ENCODE results near the gene MAGI1.
"Not testable (repeated sequence)": the region's sequence is repeated elsewhere in the genome, so short reads cannot be mapped to it uniquely, and the experiment has no call there.

MAGI1 gene

DNA sequence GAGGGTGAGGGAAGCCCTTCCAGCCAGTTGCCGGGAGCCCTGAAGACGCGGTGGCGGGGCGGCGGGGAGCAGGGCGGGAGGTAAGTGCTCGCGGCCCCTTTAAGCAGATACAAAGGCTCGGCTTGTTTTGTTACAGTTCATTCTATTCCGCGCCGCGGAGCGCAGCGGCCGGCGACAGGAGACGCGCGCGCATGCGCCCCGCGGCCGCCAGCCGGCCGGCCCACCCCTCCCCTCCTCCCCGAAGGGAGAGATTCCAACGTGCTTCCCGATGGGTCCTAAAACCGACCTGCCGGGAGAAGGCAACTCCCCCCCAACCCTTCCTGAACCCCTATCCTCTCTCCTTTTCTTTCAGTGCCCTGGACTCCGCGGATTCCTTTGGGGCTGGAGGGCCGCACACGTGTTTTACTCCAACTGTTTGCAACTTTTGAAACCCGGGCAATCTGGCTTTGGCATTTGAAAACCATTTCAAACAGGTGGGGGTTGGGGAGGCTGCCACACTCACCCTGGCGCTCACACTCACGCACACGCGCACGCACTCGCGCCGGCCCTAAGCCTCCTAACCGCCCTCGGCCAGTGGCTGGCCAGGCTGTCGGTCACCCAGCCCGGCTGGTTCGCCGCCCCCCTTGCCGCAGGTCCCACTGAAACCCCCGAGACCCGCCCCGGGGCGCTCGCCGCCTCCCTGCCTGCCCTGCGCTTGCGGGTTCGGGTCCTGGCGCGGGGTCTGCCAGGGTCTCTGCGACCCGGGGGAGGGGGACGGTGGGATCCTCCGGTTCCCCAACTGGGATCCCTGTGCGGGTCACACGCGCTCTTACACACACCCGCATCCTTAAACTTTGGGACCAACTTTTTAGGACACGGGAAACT is at the start of gene MAGI1:
MAGI1 (minus strand) TSS at position 193 of the 864 bp plus-strand sequence. CDS start 610 bp downstream, outside the sequence.
- peak; percentile 81 to 87 for DNase-seq

GRCh38 chr3:66083784-66084213 is 45.1 kb upstream of the MAGI1 start:
- DNase-seq: no peak

DNA sequence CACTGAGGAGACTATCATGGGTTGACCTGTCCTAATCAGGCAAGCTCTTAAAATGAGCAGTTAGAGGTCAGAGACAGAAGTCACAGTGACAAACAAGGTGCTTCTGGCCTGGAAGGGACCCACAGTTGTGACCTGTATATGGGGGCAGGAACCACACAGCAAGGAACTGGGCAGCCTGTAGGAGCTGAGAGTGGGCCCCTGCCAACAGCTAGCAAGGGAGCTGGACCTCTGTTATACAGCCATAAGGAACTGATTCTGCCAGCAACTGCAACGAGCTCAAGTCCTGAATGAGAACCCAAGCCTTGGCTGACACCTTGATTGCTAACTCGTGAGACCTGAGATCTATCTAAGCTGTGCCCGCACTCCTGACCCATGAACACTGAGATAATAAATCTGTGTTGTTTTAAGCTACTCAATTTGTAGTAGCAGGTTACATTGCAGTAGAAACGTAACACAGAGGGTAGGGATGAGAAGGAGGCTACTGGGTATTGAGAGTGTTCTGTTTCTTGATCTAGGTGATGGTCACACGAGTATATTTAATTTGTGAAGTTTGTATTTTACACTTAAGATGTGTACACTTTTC is 44.5 kb upstream of the MAGI1 start:
- no peak for DNase-seq

DNA sequence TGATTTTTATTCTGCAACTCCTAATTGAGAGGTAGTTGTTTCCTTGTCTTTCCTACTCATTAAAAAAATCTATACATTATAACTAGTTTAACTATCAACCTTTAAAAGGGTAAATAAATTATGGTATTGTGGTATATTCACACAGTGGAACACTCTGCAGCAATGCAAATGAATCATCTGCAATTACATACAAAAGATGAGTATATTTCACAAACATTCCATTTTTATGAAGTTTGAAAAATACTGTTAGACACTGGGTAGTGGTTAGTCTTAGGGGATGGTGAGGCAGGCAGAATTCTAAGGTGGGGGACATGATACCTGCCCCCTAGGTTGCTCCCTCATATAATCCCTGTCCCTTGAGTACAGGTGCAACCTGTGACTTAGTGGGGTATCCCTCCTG is 44.0 kb upstream of the MAGI1 start:
- DNase-seq: no peak

DNA sequence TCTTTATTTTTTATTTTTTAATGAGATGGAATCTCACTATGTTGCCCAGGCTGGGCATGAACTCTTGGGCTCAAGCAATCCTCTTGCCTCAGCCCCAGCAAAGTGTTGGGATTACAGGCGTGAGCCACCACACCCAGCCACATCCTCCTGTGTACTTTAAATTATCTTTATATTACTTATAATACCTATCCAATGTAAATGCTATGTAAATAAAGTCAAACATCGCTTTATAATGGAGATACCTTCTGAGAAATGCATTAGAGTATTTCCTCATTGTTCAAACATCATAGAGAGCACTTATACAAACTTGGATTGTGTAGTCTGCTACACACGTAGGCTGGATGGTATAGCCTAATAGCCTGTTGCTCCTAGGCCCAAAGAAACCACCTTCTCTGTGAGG is 41.4 kb upstream of the MAGI1 start:
- DNase-seq: no peak

- DNase-seq: no peak
These were observed 39.3 kb upstream of the MAGI1 start for GRCh38 chr3:66077973-66078372.

DNA sequence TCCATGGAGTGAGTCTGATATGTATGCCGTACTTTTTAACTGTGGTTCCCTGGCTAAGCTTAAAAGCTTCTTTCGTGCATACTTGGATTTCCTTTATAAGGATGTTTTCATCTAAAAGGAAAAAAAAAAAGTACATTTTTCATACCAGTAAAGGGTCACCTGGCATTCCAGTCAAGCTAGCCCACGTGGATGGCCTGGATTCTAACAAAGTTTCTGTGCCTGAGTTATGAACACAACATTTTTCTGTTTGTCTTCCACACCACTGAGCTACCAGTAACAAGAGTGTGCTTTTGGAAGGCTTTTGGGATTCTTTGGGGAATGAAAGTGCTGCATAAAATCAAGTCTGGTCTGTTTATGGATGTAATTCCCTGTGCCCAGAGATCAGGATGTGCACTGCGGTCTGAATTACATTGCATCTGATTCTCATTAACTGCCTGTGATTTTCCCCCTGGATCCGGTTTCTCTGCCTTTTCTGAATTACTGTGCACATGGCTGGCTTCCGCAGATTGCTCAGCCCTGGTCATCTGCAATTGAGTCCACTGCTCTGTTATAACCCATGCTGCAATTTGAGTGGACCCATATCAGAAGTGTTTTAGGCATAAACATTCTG is 38.2 kb upstream of the MAGI1 start:
- DNase-seq: no peak

DNA sequence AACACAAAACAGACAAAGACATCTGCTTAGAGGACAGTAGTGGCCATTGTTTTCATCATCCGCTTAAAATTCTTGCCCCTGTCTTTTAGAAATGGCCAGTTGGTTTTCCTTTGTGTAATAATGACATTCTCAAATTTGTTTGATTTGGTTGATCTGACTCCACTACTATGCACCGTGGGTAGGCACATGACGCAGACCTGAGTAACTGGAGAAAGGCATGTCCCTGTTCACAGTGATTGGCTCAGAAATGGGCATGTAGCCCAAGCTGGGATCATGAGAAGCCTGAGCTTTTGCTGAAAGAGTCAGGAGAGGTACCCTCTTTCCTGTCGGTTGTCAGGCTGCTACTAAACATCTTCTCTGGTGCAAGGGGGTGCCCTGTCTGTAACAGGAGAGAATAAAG is 36.6 kb upstream of the MAGI1 start:
- no peak for DNase-seq

DNA sequence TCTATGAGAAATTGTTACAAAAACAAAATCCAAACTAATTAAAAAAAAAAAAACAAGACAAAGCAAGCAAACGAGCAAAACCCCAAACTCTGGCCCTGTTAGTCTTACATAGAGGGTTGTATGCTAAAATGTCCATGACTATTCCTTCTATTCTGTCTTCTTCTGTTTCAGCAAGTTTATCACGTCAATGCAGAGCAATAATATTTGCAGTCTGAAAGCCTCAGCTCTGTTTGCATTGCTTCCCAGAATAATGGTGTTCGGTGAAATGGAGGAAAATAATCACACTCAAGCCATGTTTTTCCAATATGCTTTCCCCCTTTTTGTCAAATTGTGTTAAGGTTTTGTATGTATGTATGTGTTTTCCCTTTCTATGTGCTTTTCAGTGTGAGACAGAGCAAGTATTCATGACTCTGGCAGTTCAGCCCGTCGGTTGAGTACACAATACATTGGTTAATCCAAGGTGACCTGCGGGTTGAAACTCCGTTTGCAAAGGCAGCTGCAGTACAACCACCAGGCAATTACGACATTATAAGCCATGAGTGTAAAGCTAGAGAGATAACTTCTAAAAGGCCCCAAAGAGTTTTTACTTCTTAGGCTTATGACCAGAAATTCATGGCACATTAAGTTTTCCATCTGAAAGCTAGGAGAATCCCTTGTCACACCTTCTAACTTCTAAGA is 34.9 kb upstream of the MAGI1 start:
- DNase-seq: no peak

DNA sequence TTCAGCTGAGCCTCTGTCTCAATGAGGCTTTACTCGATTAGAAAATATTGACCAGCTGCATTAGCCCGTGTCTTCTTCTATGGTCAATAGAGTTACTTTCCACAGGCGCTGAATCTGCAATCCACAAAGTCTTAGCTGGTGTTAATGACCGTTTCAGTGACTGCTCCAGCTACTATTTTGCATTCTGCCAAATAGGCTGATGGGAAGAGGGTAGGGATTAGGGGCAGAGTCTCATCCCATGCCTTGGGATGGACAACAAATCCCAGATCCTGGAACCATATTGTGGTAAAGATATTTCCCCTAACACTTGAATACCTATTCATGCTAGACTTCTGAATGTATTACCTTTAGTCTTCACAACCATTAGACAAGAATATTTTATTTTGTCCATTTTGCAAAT is 29.5 kb upstream of the MAGI1 start:
- DNase-seq: no peak

DNA sequence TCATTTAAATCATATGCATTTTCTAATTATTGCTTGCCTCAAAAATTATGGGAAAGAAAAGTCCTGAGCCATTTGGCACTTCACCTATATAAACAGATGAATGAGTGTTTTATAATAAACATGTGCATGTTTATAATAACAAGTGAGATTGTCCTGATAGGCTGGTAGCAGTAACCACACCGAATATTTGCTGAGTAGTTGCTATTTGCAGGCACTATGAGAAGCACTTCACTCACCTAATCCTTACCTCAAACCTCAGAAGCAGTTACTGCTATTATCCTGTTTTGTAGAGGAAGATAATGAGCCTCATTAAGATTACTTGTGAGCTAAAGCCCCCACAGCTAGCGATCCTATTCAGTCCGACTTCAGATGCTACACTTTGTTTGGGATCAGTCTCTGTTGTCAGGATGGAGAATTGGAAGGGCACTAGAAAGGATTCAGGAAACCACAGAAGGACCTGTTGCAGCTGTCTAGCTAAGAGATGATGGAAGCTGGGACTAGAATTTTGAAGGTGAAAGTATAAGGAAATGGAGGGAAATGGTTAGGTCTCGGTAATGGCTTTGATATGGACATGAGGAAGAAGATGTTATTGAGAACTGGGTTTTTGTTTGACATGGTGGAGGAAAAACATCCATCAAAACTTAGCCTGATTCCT is 28.4 kb upstream of the MAGI1 start:
- DNase-seq: no peak

DNA sequence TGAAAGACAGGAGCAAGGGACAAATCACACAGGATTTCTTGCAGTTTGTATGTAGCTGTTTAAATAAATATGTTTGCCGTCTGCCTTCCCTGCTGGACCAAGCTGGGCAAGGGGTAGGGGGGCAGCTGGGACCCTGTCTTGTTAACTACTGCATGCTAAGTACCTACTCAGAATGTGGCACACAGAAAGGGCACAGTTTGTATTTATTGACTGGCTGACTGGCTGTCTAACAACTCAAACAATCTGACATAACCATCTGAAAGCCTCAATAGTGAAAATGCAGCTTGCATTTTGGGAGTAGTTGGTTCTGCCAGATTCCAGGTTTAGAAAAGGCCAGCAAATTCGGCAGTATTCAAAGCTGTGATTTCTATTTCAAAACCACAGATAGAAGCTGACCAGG is 16.6 kb upstream of the MAGI1 start:
- DNase-seq: no peak

- no peak for DNase-seq
These were observed 14.9 kb upstream of the MAGI1 start for GRCh38 chr3:66053550-66054094.

GRCh38 chr3:66052721-66053549 is 14.2 kb upstream of the MAGI1 start:
- no peak for DNase-seq

DNA sequence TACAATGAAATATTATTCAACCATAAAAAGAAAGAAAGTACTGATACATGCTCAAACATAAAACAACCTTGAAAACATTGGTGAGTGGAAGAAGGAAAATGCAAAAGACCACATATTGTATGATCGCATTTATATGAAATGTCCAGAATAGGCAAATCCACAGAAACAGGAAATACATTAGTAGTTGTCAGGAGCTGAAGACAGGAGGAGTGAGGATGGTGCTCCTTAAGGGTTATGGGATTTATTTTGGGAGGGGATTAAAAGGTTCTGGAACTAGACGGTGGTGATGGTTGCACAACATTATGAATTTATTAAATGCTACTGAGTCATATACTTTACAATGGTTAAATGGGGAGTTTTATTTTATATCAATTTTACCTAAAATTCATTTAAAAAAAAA is 12.1 kb upstream of the MAGI1 start:
- DNase-seq: no peak

GRCh38 chr3:66048051-66048395 is 9.3 kb upstream of the MAGI1 start:
- DNase-seq: no peak

GRCh38 chr3:66047311-66048050 is 8.8 kb upstream of the MAGI1 start:
- no peak for DNase-seq

DNA sequence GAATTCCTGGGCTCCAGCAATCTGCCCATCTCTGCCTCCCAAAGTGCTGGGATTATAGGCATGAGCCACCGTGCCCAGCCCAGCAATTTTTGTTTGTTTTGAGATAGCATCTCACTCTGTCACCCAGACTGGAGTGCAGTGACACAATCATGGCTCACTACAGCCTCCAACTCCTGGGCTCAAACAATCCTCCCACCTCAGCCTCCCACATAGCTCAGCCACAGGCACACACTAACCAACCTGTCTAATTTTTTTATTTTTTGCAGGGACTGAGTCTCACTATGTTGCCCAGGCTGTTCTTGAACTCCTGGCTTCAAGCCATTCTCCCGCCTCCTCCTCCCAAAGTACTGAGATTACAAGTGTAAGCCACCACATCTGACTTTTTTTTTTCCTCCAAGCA is 7.6 kb upstream of the MAGI1 start:
- DNase-seq: not testable (repeated sequence)

- DNase-seq: no peak
These were observed 3.1 kb upstream of the MAGI1 start for GRCh38 chr3:66041828-66042227.

GRCh38 chr3:66041116-66041515 is 2.4 kb upstream of the MAGI1 start:
- DNase-seq: no peak

GRCh38 chr3:66039590-66039887 is 821 bp upstream of the MAGI1 start:
- no peak for DNase-seq

Data from Kasumi-1 (cell line).